IPS DF 4.7 (cell line): ENCODE data around the gene HOXC12.

Experiments used
- DNase-seq: peaks from one replicate; pipeline ENCODE4 v3.0.0-alpha.2; 2013; ENCODE audit warnings: low spot score; ENCODE audit errors: extremely low read depth

Gene HOXC12

DNA sequence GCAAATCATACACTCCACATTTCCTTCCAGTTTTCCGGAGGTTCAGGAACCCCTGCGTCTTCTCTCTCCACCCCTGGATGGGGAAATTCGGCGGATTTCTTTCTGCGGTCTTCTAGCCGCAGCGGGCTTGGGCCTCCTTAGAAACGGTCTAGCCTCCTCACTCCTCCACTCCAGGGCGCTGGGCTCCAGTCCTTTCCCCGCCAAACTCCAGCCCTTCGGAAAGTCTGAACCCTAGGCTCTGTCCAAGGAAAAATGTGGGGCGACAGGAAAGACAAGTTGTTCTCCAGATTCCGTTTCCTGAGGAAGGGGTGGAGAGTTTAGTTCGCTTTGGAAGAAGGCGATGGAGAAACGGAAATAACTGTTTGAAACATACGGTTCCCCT is 28.9 kb downstream of the HOXC12 start:
- DNase-seq: no peak

DNA sequence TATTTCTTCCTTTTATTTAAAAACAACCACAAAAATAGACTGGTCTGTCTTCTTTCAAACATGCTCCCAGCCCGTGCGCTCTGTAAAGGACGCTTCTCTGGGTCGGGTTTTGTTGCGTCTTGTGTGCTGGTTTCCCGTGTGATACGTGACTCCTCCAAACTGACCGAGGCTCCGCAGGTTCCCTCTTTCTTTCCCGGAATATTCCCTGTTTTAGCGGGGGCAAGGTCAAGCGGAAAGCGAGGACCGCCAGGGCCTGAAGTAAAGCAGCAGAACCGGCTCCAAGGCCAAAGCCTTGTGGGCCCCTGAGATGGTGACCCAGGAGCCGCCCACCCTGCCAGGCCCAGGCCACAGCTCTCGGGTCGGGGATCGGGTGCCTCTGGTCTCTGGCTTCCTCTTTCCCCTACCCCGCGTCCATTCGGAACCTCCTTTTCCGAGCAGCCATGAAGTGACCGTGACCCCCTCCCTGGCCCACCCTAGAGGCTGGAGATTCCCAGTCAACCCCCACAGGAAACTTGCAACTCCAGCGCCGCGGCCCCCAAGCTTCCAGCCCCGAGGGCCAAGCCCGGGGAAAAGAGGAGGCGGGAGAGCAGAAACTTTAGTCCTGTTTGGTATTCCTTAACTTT is 29.4 kb downstream of the HOXC12 start:
- DNase-seq: no peak

DNA sequence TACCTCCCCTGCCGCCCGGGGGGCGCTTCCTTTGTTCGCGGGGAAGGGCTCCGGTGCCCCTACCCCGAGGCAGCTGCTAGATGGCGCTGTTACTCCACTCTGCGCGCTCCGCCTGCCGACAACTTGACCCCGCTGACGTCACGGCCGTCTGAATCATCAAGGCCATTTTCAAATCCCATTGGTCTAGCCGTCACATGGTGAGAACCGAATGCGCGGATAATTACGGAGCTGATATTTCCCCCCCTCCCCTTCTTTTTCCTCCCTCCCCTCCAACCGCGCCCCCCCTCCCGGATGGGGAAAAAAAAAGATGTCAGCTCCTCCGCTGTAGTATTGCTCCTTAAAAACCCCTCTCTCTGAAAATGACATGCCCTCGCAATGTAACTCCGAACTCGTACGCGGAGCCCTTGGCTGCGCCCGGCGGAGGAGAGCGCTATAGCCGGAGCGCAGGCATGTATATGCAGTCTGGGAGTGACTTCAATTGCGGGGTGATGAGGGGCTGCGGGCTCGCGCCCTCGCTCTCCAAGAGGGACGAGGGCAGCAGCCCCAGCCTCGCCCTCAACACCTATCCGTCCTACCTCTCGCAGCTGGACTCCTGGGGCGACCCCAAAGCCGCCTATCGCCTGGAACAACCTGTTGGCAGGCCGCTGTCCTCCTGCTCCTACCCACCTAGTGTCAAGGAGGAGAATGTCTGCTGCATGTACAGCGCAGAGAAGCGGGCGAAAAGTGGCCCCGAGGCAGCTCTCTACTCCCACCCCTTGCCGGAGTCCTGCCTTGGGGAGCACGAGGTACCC is 30.4 kb downstream of the HOXC12 start, which contains the start of gene HOXC10:
Gene HOXC10, plus strand, starts transcription at position 246 of the 791 bp plus-strand sequence. Its CDS starts 114 bp downstream, at position 360.
- no peak for DNase-seq

DNA sequence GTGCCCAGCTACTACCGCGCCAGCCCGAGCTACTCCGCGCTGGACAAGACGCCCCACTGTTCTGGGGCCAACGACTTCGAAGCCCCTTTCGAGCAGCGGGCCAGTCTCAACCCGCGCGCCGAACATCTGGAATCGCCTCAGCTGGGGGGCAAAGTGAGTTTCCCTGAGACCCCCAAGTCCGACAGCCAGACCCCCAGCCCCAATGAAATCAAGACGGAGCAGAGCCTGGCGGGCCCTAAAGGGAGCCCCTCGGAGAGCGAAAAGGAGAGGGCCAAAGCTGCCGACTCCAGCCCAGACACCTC is 30.9 kb downstream of the HOXC12 start:
- no peak for DNase-seq

DNA sequence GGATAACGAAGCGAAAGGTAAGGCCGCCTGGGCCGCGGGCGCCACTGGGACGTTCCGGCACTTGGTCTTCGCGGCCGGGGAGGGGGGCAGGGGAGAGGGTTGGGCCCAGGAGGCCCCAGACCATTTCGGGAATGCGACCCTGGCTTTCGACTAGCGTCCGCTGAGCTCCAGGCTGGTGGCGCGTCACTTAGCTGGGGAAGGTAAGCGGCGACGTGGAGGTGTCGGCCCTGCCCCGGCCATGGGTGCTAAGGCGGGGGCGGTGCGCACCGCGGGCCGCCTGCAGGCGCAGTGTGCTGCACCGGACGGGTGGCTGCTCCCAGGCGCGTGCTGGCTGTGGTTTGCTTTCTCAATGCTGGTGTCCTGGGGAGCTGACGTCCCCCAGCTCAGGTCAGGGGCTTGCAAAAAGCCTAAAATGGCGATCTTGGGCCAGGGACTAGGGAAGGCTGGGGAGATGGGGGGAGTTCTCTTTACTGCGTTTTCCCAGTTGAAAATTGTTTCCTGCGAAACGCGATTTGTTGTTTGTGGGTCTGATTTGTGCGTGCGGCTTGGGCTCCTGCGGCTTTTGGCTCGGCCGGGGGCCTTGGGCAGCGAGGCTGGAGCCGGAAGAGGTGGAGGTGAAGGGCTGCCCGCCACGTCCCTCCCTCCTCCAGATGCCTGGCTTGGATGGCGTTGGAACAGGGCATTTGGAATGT is 31.4 kb downstream of the HOXC12 start:
- DNase-seq: no peak

DNA sequence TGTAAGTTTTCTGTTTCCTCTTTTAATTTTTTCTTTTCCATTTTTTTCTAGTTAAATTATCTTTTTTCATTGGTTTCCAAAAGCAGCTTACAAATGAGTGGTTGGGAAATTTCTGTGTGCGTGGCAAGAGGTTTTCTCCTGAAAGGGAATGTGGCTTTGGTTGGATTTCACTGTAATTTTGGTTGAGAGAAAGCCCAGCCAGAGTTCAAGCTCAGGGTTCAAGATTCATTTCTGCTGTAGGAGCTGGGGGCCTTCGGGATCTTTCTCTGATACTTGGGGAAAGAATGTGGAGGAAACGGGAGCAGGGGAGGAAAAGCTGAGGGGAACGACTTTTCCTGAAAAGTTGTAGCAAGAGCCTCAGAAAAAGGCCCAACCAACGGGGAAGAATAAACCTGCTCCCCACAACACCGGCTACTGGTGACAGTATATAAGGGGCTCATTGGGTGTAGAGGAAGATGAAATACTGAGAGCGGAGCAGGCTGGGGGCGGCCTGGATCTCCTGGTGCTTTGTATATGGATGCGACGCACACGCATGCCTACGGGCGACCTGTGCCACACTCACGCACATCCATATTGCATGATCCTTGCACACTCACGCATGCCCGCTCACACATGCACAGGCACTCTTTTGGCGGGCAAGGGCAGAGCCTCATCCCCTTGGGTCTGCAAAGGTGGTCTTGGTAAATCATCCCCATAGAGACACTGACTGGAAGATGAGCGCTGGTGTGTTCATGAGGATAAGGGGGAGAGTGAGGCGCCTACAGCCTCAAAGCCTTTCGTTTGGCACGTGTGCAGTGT is 32.2 kb downstream of the HOXC12 start:
- DNase-seq: no peak

DNA sequence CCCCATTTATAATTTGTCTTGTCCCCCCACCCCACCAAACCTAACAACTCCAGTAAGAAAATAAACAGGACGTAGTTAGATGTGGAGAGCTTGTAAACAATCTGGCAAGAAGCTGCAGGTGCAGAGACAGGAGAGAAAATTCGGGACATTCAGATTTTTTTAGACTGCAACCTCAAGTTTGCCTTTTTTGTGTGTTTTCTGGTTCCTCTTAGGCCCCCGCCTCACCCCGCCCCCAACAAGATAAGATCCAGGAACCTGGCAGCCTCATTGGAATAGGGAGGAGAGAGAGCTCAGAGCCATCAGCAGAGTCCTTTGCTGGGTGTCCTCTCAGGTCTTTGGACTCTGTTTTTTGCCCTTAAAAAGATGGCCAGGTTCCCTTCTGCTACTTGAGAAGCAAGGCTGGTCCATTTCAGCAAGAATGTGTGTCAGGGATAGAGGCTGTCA is 33.1 kb downstream of the HOXC12 start:
- no peak for DNase-seq

DNA sequence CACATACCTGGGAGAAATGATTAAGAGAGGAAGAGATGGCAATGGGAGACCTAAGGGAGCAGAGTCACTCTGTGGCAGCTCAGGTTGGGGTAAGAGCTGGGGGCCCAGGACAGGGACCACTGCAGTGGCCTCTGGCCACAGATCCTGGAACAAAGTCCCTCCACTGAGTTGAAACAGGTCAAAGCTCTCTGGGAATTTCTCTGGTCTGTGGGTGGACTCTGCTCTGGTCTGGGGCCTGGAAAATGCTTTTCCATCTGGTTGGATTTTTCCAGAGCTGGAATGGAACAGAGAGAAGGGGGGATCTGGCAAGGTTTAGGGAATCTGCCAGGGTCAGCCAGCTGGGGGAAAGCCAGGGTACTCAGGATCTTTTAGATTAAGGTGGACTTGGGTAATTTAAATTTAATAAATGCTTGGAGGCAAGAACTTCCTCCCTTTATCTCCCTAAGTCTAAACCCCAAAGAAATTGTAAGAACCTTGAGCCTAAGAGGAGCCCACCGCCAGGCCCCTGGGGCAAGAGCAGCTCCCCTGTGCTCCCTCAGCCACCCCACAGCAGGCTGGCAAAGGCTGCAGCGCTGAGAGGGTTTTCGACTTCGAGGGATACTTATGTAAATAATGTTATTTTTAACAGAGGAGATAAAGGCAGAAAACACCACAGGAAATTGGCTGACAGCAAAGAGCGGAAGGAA is 34.0 kb downstream of the HOXC12 start:
- DNase-seq: no peak

DNA sequence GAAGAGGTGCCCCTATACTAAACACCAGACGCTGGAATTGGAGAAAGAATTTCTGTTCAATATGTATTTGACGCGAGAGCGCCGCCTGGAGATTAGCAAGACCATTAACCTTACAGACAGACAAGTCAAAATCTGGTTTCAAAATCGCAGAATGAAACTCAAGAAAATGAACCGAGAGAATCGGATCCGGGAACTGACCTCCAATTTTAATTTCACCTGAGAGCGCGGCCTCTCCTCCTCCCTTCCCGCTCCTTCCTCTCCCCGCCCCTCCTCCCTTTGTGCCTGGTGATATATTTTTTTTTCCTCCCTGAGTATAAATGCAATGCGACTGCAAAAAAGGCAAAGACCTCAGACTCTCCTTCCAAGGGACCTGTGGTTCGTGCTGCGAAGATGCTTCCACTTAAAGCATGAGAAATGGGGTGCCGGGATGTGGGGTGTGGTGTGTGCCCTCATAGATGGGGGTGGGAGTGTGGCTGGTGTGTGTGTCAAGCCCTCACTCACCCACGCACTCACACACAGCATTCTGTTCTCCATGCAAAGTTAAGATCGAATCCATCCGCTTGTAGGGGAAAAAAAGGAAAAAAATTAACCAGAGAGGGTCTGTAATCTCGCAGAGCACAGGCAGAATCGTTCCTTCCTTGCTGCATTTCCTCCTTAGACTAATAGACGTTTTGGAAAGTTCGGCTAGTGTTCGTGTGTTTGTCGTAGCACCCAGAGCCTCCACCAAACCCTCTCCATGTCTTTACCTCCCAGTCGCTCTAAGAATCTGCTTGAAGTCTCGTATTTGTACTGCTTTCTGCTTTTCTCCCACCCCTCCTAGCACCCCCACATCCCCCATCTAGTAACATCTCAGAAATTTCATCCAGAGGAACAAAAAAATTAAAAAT is 34.8 kb downstream of the HOXC12 start:
- DNase-seq: no peak

DNA sequence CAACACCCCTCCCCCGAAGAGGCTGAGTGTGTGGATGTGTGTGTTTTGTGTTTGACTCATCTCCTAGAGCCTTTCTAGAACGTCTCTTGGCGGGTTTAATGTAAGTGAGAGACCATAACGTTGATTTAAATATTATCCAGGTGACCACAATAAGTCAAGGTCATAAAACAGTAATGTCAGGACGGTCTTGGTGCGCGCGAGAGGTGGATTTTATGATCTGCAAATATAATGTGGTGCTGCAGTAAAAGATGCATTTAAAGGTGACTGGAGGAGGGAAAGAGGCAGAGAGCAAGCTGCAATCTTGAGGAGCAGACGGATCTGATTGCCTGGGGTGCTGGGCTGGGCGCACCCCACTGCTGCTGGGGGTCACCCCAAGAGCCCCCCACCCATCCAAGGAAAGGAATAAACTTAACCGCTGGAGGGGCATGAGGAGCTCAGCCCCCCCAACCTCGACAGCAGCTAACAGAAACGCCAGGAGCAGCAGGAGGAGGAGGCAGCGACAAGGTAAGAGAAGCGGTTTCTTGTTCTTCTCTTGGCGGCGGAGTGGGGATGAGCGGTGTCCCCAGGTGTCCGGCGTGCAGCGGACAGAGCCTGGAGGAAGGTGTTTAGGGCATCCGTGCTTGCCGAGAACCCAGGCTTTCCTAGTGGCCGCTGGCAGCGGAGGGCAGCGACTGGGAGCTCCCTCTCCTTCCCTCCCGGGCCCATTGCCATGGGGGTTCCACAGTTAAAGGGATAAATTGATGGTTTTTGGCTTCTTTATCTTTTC is 35.8 kb downstream of the HOXC12 start:
- DNase-seq: no peak

DNA sequence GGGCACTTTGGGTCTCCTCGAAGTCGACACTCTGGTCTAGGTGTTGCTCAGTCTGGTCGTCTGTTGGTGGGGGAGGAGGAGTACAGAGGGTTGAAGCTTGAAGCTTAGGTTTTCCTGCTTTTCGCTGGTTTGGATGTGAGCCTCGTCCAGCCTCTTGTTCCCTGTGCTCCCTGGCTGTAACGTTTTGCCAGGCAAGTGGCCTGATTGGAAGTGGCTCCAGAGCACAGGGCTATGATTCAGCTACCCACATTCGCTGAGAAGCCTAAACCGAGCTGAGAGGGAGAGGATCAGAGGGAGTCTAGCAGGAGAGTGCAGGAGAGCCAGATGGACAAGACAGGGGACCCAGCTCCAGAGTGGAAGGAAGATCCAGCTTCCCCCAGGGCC is 36.4 kb downstream of the HOXC12 start:
- no peak for DNase-seq

DNA sequence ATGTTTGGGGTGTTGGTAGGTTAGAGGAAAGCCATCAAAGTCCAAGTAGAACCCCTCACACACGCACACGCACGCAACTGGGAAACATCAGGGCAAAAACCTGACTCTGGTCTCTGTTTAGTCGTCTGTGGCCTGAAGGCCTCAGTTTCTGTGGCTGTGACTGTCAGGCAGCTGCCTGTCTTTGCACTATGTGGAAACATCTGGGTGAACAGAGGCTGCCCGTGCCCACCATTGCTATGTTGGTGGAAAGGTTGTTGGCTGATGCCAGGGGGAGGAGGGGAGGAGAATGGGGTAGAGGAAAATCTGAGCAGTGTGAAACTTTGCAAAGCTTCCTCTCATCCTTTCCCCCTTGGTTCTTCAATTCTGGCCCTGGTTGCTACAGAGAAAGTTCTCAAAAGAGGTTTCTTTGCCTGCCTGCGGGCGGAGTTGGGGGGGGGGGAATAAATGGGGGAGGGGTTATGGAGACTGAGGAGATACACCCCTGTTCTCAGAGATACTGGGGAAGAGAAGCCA is 37.7 kb downstream of the HOXC12 start:
- DNase-seq: no peak

DNA sequence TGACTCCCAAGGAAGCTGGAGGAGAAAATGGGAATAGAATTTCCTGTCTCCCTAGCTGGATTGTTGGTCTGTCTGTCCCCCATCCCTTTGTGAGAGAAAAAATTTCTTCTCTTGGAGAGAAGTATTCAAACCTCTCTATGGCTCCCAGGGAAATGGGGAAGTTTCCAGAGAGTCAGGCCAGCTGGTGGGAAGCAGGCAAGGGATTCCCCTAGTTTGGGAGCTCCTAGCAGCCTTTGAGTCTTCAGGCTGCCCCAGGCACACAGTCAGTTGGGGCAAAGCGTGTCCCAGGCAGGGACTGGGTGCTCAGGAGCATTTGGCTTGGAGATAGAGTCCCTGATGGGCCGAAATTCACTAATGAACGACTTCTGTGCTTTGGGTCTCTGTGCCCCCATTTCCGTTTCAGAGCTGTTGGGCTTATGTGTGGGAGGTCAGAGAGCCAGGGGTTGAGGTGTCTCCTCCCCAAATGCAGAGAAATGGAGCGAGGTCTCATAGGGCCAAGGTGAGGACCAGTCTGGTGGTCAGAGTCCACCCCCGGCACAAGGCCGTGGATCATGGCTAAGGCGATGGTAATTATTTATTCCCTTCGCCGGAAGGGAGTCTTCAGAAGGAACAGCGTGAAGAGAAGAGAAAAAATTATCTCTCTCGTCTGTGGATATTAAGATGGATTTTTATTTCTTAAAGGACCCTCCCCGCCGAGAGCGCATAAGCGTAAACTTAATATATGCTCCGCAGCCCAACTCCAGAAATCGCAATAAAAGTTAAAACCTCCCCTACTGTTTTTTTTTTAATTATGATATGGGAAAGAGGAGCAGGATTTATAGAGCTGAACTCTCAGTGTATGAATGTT is 38.7 kb downstream of the HOXC12 start:
- no peak for DNase-seq

DNA sequence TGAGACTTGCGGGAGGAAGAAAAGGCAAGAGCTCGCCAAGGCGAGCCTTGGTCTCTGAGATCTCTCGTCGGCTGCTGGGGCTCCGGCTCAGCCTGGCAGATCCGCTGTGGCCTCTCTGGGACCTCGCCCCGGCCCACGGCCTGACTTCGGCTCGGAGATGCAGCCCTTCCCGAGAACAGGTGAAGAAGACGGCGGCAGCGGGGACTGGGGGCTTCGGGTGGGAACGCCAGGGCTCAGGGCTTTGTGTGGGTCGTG is 39.2 kb downstream of the HOXC12 start:
- no peak for DNase-seq

DNA sequence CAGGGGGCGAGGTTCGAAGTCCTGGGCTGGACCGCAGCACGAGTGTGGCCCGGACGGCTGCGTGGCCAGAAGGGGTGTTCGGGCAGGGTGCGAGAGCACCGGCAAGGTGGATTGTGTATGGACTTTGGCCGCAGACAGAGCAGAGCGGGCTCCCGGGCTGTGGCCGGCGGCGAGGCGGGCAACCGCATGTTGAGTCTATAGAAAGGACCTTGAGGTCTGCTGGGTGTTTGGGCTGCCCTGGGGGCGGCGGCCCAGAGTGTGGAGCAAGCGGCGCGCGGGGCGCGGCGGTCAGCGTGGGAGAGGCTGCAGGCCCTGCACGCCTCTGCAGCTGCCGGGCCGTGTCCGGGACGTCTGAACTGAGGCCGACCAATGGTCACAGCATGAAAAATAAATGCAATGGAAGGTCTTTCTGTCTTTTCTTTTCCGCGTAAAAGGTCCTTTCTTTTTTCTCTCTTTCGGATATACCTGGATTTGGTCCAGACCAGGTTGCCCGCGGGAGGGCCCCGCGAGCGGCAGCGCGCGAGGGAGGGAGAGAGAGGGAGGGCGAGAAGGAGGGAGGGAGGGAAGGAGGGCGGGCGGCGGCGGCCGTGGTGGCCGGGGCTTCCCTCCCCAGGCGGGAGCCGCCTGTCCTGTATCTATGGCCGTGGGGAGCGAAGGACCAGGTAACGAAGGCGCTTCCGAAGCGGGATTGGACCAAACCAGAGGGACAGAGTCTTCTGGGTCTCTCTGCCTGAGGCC is 39.7 kb downstream of the HOXC12 start:
- DNase-seq: no peak

DNA sequence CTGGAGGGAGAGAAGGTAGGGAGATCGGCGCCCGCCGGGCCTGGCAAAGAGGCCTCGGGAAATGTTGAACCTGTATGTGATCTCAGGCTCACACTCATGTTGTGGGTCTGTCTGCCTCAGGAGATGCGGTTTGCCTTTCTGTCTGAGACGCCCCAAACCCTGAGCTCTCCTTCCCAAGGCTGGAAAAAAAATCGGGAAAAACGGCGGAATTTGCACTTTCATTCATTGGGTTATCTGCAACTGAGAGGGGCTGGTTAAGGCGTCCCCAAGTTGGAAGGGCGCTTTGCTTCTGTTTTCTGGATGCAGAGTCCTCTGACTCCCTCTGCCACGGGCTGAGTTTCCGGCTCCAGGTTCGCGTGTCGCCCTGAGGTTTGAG is 40.3 kb downstream of the HOXC12 start:
- DNase-seq: no peak

DNA sequence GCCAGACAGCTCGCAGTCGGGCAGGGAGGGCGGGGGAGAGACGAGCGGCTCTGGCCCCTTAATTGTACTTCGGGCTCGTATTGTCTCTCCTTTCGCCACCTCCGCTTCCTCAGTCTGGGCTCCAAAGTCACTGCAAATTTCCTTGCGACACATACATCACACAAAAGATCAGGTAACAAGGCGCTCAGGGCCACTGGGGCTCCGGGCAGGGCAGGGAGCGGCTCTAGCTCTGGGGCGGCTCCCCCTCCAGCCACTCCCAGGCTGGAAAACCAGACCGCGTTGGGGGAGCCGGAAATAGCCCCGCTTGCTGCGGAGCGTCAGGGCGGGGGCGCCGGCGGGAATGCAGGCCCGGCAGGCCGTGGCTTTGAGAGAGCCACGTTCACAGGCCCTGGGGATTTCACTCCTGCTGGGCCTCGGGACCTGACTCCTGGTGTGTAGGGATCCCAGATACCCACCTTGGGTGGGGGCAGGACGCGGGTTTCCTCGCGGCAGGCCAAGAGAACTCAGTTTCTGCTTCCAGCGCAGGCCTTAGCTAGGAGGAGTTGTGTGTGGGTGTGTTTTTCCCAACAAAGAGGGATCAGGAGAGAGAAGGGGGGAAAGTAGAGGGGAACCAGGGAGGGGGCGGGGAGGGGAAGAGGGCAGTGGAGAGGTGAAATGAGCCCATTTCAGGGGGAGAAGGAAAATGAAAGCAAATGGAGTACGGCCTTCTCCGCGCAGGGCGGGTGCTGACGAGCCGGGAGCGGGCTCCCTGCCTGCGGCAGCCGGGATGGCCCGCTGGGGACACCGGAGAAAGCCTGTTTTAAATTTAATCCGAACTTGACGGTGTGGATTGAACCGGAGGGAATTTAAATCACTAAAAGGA is 40.9 kb downstream of the HOXC12 start:
- DNase-seq: no peak
